ENCODE measurements around the gene PGBD1.

GRCh38 chr6:28263922-28264321 lies 17.4 kb upstream of the PGBD1 start:
- no peak for TF ChIP-seq CTCF (IDR thresholded peaks at IDR 0.05)
- TF ChIP-seq EZH2 (IDR thresholded peaks at IDR 0.05; ENCODE audit: borderline replicate concordance, insufficient read depth, low read depth, low read length, poor library complexity, severe bottlenecking), result no peak

All from B cell (primary cell).